ENCODE measurements around the gene MLPH. TPM values are rescaled to one million over a fixed set of nuclear protein-coding genes. Genes with fewer than 3 reads are reported as not detected.

The MLPH gene
- total and polyA plus RNA-seq, 9 of the 15 experiments (the other 6 are each of a cell fraction or from before 2014, with no cell fraction given) = 0.22 TPM; not detected in 8

GRCh38 chr2:237459741-237460174 lies 27.3 kb upstream of the MLPH start (continued):
- TF ChIP-seq, protein P1, sequence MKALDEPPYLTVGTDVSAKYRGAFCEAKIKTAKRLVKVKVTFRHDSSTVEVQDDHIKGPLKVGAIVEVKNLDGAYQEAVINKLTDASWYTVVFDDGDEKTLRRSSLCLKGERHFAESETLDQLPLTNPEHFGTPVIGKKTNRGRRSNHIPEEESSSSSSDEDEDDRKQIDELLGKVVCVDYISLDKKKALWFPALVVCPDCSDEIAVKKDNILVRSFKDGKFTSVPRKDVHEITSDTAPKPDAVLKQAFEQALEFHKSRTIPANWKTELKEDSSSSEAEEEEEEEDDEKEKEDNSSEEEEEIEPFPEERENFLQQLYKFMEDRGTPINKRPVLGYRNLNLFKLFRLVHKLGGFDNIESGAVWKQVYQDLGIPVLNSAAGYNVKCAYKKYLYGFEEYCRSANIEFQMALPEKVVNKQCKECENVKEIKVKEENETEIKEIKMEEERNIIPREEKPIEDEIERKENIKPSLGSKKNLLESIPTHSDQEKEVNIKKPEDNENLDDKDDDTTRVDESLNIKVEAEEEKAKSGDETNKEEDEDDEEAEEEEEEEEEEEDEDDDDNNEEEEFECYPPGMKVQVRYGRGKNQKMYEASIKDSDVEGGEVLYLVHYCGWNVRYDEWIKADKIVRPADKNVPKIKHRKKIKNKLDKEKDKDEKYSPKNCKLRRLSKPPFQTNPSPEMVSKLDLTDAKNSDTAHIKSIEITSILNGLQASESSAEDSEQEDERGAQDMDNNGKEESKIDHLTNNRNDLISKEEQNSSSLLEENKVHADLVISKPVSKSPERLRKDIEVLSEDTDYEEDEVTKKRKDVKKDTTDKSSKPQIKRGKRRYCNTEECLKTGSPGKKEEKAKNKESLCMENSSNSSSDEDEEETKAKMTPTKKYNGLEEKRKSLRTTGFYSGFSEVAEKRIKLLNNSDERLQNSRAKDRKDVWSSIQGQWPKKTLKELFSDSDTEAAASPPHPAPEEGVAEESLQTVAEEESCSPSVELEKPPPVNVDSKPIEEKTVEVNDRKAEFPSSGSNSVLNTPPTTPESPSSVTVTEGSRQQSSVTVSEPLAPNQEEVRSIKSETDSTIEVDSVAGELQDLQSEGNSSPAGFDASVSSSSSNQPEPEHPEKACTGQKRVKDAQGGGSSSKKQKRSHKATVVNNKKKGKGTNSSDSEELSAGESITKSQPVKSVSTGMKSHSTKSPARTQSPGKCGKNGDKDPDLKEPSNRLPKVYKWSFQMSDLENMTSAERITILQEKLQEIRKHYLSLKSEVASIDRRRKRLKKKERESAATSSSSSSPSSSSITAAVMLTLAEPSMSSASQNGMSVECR (CRISPR knock-in tag; IDR thresholded peaks at IDR 0.05) = no peak
- no peak for TF ChIP-seq EP400 (IDR thresholded peaks at IDR 0.05)
- TF ChIP-seq ARNT (IDR thresholded peaks at IDR 0.05) = no peak
- peak; percentile 79 for TF ChIP-seq MAFG (tag; conservative IDR thresholded peaks at IDR 0.05)
- TF ChIP-seq, protein P2, sequence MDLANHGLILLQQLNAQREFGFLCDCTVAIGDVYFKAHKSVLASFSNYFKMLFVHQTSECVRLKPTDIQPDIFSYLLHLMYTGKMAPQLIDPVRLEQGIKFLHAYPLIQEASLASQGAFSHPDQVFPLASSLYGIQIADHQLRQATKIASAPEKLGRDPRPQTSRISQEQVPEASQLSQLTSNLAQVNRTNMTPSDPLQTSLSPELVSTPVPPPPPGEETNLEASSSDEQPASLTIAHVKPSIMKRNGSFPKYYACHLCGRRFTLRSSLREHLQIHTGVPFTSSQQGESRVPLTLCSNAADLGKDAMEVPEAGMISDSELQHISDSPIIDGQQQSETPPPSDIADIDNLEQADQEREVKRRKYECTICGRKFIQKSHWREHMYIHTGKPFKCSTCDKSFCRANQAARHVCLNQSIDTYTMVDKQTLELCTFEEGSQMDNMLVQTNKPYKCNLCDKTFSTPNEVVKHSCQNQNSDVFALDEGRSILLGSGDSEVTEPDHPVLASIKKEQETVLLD (IDR thresholded peaks at IDR 0.05) = no peak
- TF ChIP-seq ZKSCAN3 (CRISPR knock-in tag; IDR thresholded peaks at IDR 0.05) = no peak
- TF ChIP-seq, protein P3, sequence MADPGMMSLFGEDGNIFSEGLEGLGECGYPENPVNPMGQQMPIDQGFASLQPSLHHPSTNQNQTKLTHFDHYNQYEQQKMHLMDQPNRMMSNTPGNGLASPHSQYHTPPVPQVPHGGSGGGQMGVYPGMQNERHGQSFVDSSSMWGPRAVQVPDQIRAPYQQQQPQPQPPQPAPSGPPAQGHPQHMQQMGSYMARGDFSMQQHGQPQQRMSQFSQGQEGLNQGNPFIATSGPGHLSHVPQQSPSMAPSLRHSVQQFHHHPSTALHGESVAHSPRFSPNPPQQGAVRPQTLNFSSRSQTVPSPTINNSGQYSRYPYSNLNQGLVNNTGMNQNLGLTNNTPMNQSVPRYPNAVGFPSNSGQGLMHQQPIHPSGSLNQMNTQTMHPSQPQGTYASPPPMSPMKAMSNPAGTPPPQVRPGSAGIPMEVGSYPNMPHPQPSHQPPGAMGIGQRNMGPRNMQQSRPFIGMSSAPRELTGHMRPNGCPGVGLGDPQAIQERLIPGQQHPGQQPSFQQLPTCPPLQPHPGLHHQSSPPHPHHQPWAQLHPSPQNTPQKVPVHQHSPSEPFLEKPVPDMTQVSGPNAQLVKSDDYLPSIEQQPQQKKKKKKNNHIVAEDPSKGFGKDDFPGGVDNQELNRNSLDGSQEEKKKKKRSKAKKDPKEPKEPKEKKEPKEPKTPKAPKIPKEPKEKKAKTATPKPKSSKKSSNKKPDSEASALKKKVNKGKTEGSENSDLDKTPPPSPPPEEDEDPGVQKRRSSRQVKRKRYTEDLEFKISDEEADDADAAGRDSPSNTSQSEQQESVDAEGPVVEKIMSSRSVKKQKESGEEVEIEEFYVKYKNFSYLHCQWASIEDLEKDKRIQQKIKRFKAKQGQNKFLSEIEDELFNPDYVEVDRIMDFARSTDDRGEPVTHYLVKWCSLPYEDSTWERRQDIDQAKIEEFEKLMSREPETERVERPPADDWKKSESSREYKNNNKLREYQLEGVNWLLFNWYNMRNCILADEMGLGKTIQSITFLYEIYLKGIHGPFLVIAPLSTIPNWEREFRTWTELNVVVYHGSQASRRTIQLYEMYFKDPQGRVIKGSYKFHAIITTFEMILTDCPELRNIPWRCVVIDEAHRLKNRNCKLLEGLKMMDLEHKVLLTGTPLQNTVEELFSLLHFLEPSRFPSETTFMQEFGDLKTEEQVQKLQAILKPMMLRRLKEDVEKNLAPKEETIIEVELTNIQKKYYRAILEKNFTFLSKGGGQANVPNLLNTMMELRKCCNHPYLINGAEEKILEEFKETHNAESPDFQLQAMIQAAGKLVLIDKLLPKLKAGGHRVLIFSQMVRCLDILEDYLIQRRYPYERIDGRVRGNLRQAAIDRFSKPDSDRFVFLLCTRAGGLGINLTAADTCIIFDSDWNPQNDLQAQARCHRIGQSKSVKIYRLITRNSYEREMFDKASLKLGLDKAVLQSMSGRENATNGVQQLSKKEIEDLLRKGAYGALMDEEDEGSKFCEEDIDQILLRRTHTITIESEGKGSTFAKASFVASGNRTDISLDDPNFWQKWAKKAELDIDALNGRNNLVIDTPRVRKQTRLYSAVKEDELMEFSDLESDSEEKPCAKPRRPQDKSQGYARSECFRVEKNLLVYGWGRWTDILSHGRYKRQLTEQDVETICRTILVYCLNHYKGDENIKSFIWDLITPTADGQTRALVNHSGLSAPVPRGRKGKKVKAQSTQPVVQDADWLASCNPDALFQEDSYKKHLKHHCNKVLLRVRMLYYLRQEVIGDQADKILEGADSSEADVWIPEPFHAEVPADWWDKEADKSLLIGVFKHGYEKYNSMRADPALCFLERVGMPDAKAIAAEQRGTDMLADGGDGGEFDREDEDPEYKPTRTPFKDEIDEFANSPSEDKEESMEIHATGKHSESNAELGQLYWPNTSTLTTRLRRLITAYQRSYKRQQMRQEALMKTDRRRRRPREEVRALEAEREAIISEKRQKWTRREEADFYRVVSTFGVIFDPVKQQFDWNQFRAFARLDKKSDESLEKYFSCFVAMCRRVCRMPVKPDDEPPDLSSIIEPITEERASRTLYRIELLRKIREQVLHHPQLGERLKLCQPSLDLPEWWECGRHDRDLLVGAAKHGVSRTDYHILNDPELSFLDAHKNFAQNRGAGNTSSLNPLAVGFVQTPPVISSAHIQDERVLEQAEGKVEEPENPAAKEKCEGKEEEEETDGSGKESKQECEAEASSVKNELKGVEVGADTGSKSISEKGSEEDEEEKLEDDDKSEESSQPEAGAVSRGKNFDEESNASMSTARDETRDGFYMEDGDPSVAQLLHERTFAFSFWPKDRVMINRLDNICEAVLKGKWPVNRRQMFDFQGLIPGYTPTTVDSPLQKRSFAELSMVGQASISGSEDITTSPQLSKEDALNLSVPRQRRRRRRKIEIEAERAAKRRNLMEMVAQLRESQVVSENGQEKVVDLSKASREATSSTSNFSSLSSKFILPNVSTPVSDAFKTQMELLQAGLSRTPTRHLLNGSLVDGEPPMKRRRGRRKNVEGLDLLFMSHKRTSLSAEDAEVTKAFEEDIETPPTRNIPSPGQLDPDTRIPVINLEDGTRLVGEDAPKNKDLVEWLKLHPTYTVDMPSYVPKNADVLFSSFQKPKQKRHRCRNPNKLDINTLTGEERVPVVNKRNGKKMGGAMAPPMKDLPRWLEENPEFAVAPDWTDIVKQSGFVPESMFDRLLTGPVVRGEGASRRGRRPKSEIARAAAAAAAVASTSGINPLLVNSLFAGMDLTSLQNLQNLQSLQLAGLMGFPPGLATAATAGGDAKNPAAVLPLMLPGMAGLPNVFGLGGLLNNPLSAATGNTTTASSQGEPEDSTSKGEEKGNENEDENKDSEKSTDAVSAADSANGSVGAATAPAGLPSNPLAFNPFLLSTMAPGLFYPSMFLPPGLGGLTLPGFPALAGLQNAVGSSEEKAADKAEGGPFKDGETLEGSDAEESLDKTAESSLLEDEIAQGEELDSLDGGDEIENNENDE (IDR thresholded peaks at IDR 0.05; ENCODE audit: low read depth, low read length) = no peak
- TF ChIP-seq U2AF1 (optimal IDR thresholded peaks at IDR 0.05; ENCODE audit: low read depth, low read length) = no peak
- TF ChIP-seq DIDO1 (tag; IDR thresholded peaks at IDR 0.05; ENCODE audit: low read depth) = no peak
- TF ChIP-seq MCM2 (IDR thresholded peaks at IDR 0.05; ENCODE audit: low read depth) = no peak
- TF ChIP-seq NEUROD1 (IDR thresholded peaks at IDR 0.05; ENCODE audit: borderline replicate concordance, low read depth, low read length, partially characterized antibody) = no peak

All from K562 (cell line).